ENCODE data around the gene TTC4. TPM values are rescaled to one million over a fixed set of nuclear protein-coding genes. Genes with fewer than 3 reads are reported as not detected.
A peak's percentile ranks its signal among the peaks of the same experiment; 100 is the strongest.

The TTC4 gene
- total RNA-seq, 1 donor from 2014 or later: 16.4 TPM

- no peak for TF ChIP-seq CTCF (IDR thresholded peaks at IDR 0.05)
- DNase-seq: no peak
- intact Hi-C loops (cut with DNase I): no loop called here
- Histone ChIP-seq H3K4me3 (no peak overlapping the region), H3K36me3 (no peaks in the 10 kb centered on the region), H3K27me3 (no peaks in the 10 kb centered on the region), H3K4me1 (no peaks in the 10 kb centered on the region), H3K9me3 (no peaks in the 10 kb centered on the region), H3K27ac (no peak overlapping the region)
- ATAC-seq: no peak
Observed at GRCh38 chr1:54750596-54750995, 34.9 kb downstream of the TTC4 start.

- Histone ChIP-seq H3K4me3 (no peak overlapping the region), H3K27ac (no peak overlapping the region), H3K9me3 (no peaks in the 10 kb centered on the region), H3K27me3 (no peaks in the 10 kb centered on the region), H3K4me1 (no peaks in the 10 kb centered on the region), H3K36me3 (peaks cover 6% of the 10 kb centered on the region)
- ATAC-seq (no peak), DNase-seq (no peak)
- no peak for TF ChIP-seq CTCF (IDR thresholded peaks at IDR 0.05)
- intact Hi-C loops (cut with DNase I): no loop called here
Observed at GRCh38 chr1:54751426-54751825, 35.8 kb downstream of the TTC4 start.

- Histone ChIP-seq H3K4me3 (no peak overlapping the region), H3K27me3 (no peaks in the 10 kb centered on the region), H3K9me3 (no peaks in the 10 kb centered on the region), H3K36me3 (peaks cover 24% of the 10 kb centered on the region), H3K4me1 (no peaks in the 10 kb centered on the region), H3K27ac (no peak overlapping the region)
- TF ChIP-seq CTCF (IDR thresholded peaks at IDR 0.05): no peak
- DNase-seq (no peak), ATAC-seq (peak; percentile 7)
- intact Hi-C loops (cut with DNase I): no loop called here
Observed at GRCh38 chr1:54754045-54754444, 38.4 kb downstream of the TTC4 start.

- no peak overlapping the region for H3K4me3 ChIP-seq
- peaks cover 24% of the 10 kb centered on the region for H3K36me3 ChIP-seq
- H3K9me3 ChIP-seq: no peaks in the 10 kb centered on the region
- no peaks in the 10 kb centered on the region for H3K27me3 ChIP-seq
- no peak overlapping the region for H3K27ac ChIP-seq
- intact Hi-C loops (cut with DNase I): no loop called here
- DNase-seq (no peak), ATAC-seq (peak; percentile 16)
- no peaks in the 10 kb centered on the region for H3K4me1 ChIP-seq
- no peak for TF ChIP-seq CTCF (IDR thresholded peaks at IDR 0.05)
Observed at GRCh38 chr1:54754486-54755285, 39.0 kb downstream of the TTC4 start.

GRCh38 chr1:54757833-54758232 is 42.2 kb downstream of the TTC4 start:
- intact Hi-C loops (cut with DNase I): no loop called here
- Histone ChIP-seq H3K36me3 (peaks cover 24% of the 10 kb centered on the region), H3K4me1 (no peaks in the 10 kb centered on the region), H3K27me3 (no peaks in the 10 kb centered on the region), H3K4me3 (no peak overlapping the region), H3K9me3 (no peaks in the 10 kb centered on the region), H3K27ac (no peak overlapping the region)
- DNase-seq: no peak
- TF ChIP-seq CTCF (IDR thresholded peaks at IDR 0.05): no peak
- no peak for ATAC-seq
